Upper lobe of left lung (tissue), 6 donors: ENCODE measurements around the gene KAZN. TPM values are rescaled to one million over a fixed set of nuclear protein-coding genes. Genes with fewer than 3 reads are reported as not detected.
A peak's percentile ranks its signal among the peaks of the same experiment; 100 is the strongest.

ENCODE experiments used
- ATAC-seq, 2 donors: fragments of 200-7000 bp; cut with Tn5 transposase; one replicate each; pipeline ENCODE4 v1.9.1; 2022; ENCODE audit warnings: mild to moderate bottlenecking in 2 of 2, moderate library complexity in 2 of 2; ENCODE audit not compliant: low FRiP score in 2 of 2
- DNase-seq, 2 donors: peaks; one replicate each; pipeline ENCODE4 v3.0.0-alpha.2; 2019 to 2020
- H3K27ac ChIP-seq, 4 donors: fragments of 200-600 bp; sonication (generic); one replicate each; pipeline ENCODE4 v1.5.1; 2016 to 2019
- H3K27me3 ChIP-seq, 4 donors: fragments of 200-600 bp; sonication (generic); one replicate each; pipeline ENCODE4 v1.5.1; 2017 to 2019
- H3K36me3 ChIP-seq, 4 donors: fragments of 200-600 bp; sonication (generic); one replicate each; pipeline ENCODE4 v1.5.1; 2016 to 2019
- H3K4me1 ChIP-seq, 4 donors: fragments of 200-600 bp; sonication (generic); one replicate each; pipeline ENCODE4 v1.5.1; 2018 to 2019
- H3K4me3 ChIP-seq, 4 donors: fragments of 200-600 bp; sonication (generic); one replicate each; pipeline ENCODE4 v1.5.1; 2017 to 2019; ENCODE audit warnings: mild to moderate bottlenecking in 2 of 4, moderate library complexity in 1 of 4
- H3K9me3 ChIP-seq, 4 donors: fragments of 200-600 bp; sonication (generic); one replicate each; pipeline ENCODE4 v1.5.1; 2018 to 2019
- CTCF ChIP-seq, 6 experiments: fragments of 450-650 bp in 4 of 6; fragments of 200-600 bp in 2 of 6; sonication (generic) in 2 of 6; IDR thresholded peaks; one replicate each; pipeline ENCODE4 v1.5.1; 2016 to 2019; ENCODE audit warnings: antibody characterized with exemption in 6 of 6
- EP300 ChIP-seq, 4 donors: sonication (generic); formaldehyde crosslinking; IDR thresholded peaks; one replicate each; pipeline ENCODE4 v1.5.1; 2017; ENCODE audit warnings: antibody characterized with exemption in 4 of 4, control low read depth in 2 of 4
- POLR2A ChIP-seq, 4 donors: fragments of 450-650 bp; IDR thresholded peaks; one replicate each; pipeline ENCODE4 v1.5.1; 2016 to 2017; ENCODE audit warnings: antibody characterized with exemption in 4 of 4, mild to moderate bottlenecking in 2 of 4
- POLR2AphosphoS5 ChIP-seq, 2 donors: sonication (generic); formaldehyde crosslinking; IDR thresholded peaks; one replicate each; pipeline ENCODE4 v1.5.1; 2017; ENCODE audit warnings: antibody characterized with exemption in 2 of 2
- WGBS, 2 donors: methylation state at CpG; one replicate each; pipeline ENCODE4 v1.1.5; 2017 to 2018; 5-methylcytosine and 5-hydroxymethylcytosine counted together
- total RNA-seq, 6 donors: library from RNA; depleted of rRNA in 4 of 6; stranded (reverse); fragments of >200 nt in 4 of 6; gene quantifications; one replicate each; pipeline versions ENCODE4 v1.1.0 to v1.2.1, GENCODE V29; 2016 to 2021
- donor health status: DM: no; HTN: no; CAD: no; lungs with moderate emphysema.
- donor health status: DM: no; HTN: yes; CAD: no; lungs with severe emphysema.

The KAZN gene
- total RNA-seq, 6 donors from 2014 or later: 11.5 to 30.0 (median 17.6) TPM

GRCh38 chr1:14913482-14914177 lies 315.1 kb downstream of the KAZN start:
- WGBS, 2 donors: 76 to 98% methylated on average over 8 to 10 of the region's 14 CpGs
- no peak for DNase-seq
- peaks cover 4 to 7% (median 6%) of the 10 kb centered on the region in 4 donors for H3K4me1 ChIP-seq

GRCh38 chr1:14914351-14914988 lies 316.0 kb downstream of the KAZN start:
- no peak overlapping the region for H3K4me3 ChIP-seq
- H3K9me3 ChIP-seq: no peaks in the 10 kb centered on the region
- no peak for ATAC-seq
- 80 to 82% methylated on average over 11 of the region's 11 CpGs for WGBS, 2 donors
- no peak for TF ChIP-seq POLR2A (IDR thresholded peaks at IDR 0.05)
- TF ChIP-seq EP300 (IDR thresholded peaks at IDR 0.05): no peak
- no peak for TF ChIP-seq POLR2AphosphoS5 (IDR thresholded peaks at IDR 0.05)
- TF ChIP-seq CTCF (IDR thresholded peaks at IDR 0.05): no peak
- peaks cover 4 to 7% (median 6%) of the 10 kb centered on the region in 4 donors for H3K4me1 ChIP-seq
- no peaks in the 10 kb centered on the region for H3K36me3 ChIP-seq
- DNase-seq: no peak
- H3K27me3 ChIP-seq: no peaks in the 10 kb centered on the region
- H3K27ac ChIP-seq: no peak overlapping the region

More at GRCh38 chr1:14913482-14914177, 315.1 kb downstream of the KAZN start:
- TF ChIP-seq EP300 (IDR thresholded peaks at IDR 0.05) (no peak), POLR2A (IDR thresholded peaks at IDR 0.05) (no peak), CTCF (IDR thresholded peaks at IDR 0.05) (no peak), POLR2AphosphoS5 (IDR thresholded peaks at IDR 0.05) (no peak)
- H3K27me3 ChIP-seq: no peaks in the 10 kb centered on the region
- peak in 1 of 2 donors; percentile 11 for ATAC-seq
- H3K27ac ChIP-seq: no peak overlapping the region
- no peaks in the 10 kb centered on the region for H3K9me3 ChIP-seq
- H3K36me3 ChIP-seq: no peaks in the 10 kb centered on the region
- H3K4me3 ChIP-seq: no peak overlapping the region

GRCh38 chr1:14915356-14916054 lies 317.0 kb downstream of the KAZN start:
- H3K9me3 ChIP-seq: no peaks in the 10 kb centered on the region

GRCh38 chr1:14919289-14919688 lies 320.8 kb downstream of the KAZN start:
- Histone ChIP-seq H3K27ac (no peak overlapping the region), H3K36me3 (no peaks in the 10 kb centered on the region), H3K4me1 (peaks cover 0 to 5% (median 2%) of the 10 kb centered on the region in 4 donors), H3K9me3 (no peaks in the 10 kb centered on the region), H3K4me3 (no peak overlapping the region), H3K27me3 (no peaks in the 10 kb centered on the region)
- DNase-seq: no peak
- 94 to 98% methylated on average over 10 of the region's 10 CpGs for WGBS, 2 donors
- no peak for ATAC-seq
- TF ChIP-seq POLR2A (IDR thresholded peaks at IDR 0.05): no peak
- no peak for TF ChIP-seq CTCF (IDR thresholded peaks at IDR 0.05)
- no peak for TF ChIP-seq EP300 (IDR thresholded peaks at IDR 0.05)
- no peak for TF ChIP-seq POLR2AphosphoS5 (IDR thresholded peaks at IDR 0.05)

More at GRCh38 chr1:14915356-14916054, 317.0 kb downstream of the KAZN start:
- Histone ChIP-seq H3K27me3 (no peaks in the 10 kb centered on the region), H3K36me3 (no peaks in the 10 kb centered on the region), H3K4me3 (no peak overlapping the region), H3K27ac (no peak overlapping the region), H3K4me1 (peaks cover 4 to 7% (median 5%) of the 10 kb centered on the region in 4 donors)
- DNase-seq (peak in 1 of 2 donors; percentile 50), ATAC-seq (peak in 1 of 2 donors; percentile 71)
- 49 to 50% methylated on average over 9 of the region's 9 CpGs for WGBS, 2 donors
- TF ChIP-seq EP300 (IDR thresholded peaks at IDR 0.05) (no peak), CTCF (IDR thresholded peaks at IDR 0.05) (peak; percentile 65 to 90 (median 75))
